AG09309 (cell line): ENCODE measurements around the gene FAM149A.

Experiments used
- DNase-seq: peaks from one replicate; pipeline ENCODE4 v3.0.0-alpha.2; 2010; ENCODE audit warnings: low read depth
- H3K4me3 ChIP-seq: 2 replicates; pipeline ENCODE4 v1.5.1; 2011; ENCODE audit warnings: mild to moderate bottlenecking, low read depth, low read length, moderate library complexity; ENCODE audit not compliant: control insufficient read depth
- CTCF ChIP-seq: IDR thresholded peaks from 2 replicates; pipeline ENCODE4 v1.5.1; 2011; ENCODE audit warnings: mild to moderate bottlenecking, low read depth, low read length, inconsistent platforms; ENCODE audit not compliant: insufficient read depth, control insufficient read depth; ENCODE audit errors: missing control alignments

FAM149A gene

GRCh38 chr4:186082221-186082620 is 22.3 kb upstream of the FAM149A start:
- no peak for TF ChIP-seq CTCF
- H3K4me3 ChIP-seq, result no peak overlapping the region
- DNase-seq, result no peak

- H3K4me3 ChIP-seq, result no peak overlapping the region
- DNase-seq, result no peak
- no peak for TF ChIP-seq CTCF
These were observed 16.0 kb upstream of the FAM149A start for GRCh38 chr4:186088523-186088922.

- no peak for TF ChIP-seq CTCF
- no peak overlapping the region for H3K4me3 ChIP-seq
- no peak for DNase-seq
These were observed 12.2 kb upstream of the FAM149A start for GRCh38 chr4:186092296-186092695.

GRCh38 chr4:186095406-186095805 is 9.1 kb upstream of the FAM149A start:
- no peak for TF ChIP-seq CTCF
- H3K4me3 ChIP-seq, result no peak overlapping the region
- no peak for DNase-seq

- TF ChIP-seq CTCF, result no peak
- DNase-seq, result no peak
- no peak overlapping the region for H3K4me3 ChIP-seq
These were observed 7.8 kb upstream of the FAM149A start for GRCh38 chr4:186096681-186097165.

GRCh38 chr4:186097386-186097785 is 7.1 kb upstream of the FAM149A start:
- no peak for TF ChIP-seq CTCF
- no peak overlapping the region for H3K4me3 ChIP-seq
- DNase-seq, result no peak

- no peak for TF ChIP-seq CTCF
- no peak overlapping the region for H3K4me3 ChIP-seq
- no peak for DNase-seq
These were observed 1.6 kb upstream of the FAM149A start for GRCh38 chr4:186102931-186103330.
